GM19351 (cell line): ENCODE results near the gene TAF4.
"Not testable (repeated sequence)": the region's sequence is repeated elsewhere in the genome, so short reads cannot be mapped to it uniquely, and the experiment has no call there.

Experiments used
- ATAC-seq: cut with Tn5 transposase; IDR thresholded peaks from one replicate; pipeline ENCODE4 v1.9.1; 2021; ENCODE audit warnings: mild to moderate bottlenecking, moderate library complexity; ENCODE audit not compliant: unreplicated experiment

Gene TAF4

DNA sequence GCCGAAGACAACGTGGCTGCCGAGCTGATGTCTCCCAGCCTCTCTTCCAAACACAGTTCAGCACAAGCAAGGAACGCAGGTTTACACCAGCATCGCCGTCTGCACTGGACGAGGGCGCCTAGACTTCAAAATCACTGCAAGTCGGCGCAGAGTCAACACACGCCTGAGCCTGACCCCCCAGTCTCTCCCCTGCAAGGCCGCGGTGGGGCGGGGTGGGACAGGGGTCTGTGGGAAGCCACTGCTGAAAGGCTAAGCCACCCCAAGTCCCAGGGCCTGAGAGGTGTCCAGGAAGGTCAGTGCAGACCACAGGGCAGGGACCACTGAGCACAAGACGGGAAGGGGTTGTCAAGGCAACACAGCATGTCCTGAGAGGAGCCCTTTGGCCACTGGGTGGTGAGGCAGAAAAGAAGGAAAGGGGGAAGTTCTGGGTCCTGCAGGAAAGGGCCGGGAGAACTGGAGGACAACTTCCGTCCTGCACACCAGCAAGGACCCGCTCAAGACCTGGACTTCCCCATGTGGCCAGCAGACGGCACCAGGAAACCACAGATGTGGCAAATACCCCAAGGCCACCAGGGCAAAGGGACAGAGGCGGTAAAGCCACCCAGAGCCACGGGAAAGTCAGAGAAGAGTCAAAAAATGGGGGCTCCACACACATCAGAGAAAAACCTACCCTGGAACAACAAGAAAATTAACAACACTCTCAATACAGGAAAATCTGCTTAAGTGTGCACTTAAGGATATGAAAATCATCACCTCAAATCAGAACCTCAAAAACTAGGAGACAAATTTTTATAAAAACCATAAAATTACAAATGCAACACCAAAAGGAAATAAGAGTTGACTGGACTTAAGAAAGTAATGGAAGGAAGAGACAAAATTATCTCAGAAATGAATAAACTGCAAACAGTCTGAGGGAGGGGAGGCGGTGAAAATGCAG lies 84.8 kb downstream of the TAF4 start:
- no peak for ATAC-seq

DNA sequence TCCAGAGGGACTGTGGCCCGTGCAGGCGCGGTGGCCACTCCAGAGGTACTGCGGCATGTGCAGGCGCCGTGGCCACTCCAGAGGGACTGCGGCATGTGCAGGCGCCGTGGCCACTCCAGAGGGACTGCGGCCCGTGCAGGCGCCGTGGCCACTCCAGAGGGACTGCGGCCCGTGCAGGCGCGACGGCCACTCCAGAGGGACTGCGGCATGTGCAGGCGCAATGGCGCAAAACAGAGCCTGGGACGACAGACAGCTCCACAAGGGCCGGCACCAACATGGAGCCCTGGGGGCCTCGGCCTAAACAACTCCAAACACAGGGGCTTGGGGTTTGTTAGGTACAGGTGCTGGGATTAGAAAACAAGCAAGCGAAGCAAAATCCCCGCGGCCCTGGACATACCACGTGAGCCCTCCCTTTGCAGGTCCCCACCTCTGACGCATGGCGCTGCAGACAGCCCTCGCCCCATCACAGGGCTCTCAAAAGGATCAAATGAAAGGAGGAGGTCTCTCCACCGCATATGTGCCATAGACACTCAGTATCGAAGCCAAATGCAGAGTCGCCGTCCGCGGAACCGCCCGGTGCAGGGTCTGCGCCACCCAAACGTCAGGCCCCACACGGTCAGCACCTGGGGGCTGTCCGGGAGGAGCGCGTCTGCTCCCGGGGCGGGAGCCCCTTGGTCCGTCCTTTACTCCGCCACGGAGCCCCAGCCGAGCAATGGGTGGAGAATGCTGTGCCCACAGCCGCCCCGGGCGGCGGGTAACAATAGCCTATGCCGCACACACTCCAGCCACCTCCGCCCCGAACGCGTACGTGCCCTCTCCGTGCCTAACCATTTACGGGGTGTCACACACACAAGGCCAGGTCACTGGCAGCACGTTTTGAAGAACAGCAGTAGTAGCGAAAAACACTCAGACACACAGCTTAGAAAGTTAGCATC lies 85.7 kb downstream of the TAF4 start:
- ATAC-seq = no peak

DNA sequence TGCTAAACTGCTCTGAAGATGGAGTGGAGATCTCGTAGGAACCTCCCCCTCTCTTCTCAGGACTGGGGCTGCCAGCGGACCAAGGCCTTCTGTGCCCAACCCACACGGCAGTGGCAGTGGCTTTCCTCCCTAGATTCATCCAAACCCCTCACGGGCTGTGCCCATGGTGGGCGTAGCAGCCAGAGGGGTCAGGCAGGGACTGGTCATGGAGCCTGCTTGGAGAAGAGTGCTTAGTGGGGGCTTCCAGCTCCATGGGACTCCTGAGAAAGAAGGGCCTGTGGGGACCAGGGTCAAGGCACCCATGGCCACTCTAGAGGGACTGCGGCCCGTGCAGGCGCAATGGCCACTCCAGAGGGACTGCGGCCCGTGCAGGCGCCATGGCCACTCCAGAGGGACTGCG lies 86.6 kb downstream of the TAF4 start:
- ATAC-seq = no peak

DNA sequence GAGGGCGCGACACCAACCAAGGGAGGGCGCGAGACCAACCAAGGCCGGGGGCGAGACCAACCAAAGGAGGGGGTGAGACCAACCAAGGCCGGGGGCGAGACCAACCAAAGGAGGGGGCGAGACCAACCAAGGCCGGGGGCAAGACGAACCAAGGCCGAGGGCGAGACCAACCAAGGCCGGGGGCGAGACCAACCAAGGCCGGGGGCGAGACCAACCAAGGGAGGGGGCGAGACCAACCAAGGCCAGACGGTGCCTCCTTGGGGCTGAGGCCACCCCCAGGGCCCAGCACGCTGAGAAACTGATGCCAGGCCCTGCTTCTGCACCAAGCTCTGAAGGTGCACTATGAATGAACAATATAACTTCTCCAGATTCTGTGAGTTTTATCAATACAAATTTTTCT lies 87.2 kb downstream of the TAF4 start:
- ATAC-seq = no peak

DNA sequence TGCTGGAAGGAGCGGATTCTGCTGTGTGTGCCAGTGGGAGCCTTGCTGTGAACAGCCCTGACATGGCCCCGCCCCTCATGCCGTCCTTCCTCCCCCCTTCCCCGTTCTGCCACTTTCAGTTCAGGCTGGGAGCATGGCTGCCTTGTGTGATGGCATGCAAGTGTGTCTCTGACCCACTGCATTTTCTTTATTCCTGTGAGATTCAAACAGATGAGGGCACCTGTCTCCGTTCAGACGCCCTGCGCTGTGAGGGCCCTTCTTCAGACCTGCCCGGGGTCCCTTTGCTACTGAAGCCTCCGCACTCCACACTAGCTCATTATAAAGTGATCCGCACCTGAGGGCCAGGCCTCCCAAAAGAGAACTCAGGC lies 88.3 kb downstream of the TAF4 start:
- ATAC-seq = no peak

DNA sequence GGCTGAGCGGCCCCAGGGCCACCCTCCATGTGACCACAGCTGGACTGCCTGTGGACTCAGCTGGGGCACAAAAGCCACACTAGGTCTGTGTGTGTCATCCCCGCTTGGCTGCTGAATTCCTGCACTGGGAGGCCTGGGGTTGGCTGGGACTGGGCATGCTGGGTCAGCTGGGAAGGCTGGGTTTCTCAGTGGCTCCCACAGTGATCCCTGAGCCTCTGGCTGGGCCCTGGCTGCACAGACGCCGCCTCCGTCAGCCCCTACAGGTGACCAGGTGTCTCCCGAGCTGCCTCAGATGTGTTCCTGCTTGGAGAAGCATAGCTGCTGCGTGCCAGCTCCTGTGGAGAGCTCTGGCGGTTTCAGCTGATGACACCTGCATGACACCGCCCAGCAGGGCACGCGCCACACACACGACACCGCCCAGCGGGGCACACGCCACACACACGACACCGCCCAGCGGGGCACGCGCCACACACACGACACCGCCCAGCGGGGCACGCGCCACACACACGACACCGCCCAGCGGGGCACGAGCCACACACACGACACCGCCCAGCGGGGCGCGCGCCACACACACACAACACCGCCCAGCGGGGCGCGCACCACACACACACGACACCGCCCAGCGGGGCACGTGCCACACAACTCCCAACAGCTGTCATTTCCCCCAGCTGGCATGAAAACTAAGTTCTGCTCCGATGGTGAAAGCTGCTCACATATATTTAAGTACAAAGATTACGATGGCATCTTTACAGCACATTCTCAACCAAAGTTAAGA lies 88.8 kb downstream of the TAF4 start:
- ATAC-seq = no peak

DNA sequence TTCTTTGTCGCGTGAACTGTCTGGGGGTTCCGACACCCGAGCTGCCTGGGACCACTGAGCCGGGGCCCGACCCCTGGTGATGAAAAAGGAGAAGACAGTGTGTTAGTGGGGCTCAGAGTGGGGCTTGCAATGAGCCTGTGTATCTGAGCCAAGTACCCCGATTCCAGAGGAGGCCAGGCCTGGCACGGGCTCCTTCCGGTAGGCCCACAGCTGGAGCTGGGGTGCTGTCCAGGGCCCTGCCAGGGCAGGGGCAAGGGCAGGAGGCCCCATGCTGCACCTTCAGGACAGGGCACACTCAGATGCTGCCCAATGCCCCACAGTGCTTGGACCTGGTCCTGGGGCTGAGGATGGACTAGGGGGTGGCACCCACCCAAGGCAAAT lies 89.4 kb downstream of the TAF4 start:
- no peak for ATAC-seq

DNA sequence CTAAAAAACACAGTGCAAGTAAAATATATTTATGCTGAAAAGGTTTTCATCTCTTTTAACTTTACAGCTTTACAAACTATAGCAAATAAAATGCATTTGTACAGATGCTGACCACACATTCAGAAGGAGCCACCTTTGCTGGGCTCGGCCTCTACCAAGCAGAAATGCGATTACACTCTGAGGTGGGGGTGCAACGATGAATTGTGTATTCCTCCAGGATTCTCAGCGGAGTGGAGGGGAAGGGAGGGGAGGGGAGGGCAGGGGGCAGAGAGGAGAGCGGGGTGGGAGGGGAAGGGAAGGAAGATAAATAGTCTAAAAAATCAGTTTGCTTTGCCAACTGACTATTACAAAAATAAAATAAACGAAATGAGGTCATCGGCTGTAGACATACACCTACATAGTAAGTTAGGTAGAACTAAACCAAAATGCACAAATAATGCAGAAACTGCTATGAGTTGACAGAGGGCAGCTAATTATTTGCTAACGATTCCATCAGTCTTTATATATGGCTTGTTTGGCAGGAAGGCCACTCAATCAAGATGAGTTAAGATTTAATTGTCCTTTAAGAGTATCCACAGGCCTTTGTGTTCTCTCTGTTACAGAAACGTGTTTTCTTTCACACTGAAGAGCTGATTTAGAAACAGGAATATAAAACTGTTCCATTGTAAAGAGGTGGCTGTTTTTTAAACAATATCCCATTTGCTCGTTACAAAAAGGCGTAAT lies 90.1 kb downstream of the TAF4 start:
- no peak for ATAC-seq

DNA sequence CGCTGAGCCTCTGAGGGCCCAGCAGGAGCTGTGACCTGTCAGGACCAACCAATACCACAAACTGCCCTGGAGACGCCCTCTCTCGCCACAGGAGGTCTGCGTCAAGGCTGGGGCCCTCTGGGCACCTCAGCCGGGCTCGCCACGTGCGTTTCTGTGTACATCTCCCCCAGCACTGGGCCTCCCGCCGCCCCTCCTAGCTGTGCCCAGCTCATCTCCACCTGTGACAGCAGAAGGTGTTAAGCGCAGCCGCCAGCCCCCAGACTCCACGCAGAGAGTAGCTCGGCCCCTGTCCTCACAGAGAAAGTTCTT lies 91.4 kb downstream of the TAF4 start:
- no peak for ATAC-seq

DNA sequence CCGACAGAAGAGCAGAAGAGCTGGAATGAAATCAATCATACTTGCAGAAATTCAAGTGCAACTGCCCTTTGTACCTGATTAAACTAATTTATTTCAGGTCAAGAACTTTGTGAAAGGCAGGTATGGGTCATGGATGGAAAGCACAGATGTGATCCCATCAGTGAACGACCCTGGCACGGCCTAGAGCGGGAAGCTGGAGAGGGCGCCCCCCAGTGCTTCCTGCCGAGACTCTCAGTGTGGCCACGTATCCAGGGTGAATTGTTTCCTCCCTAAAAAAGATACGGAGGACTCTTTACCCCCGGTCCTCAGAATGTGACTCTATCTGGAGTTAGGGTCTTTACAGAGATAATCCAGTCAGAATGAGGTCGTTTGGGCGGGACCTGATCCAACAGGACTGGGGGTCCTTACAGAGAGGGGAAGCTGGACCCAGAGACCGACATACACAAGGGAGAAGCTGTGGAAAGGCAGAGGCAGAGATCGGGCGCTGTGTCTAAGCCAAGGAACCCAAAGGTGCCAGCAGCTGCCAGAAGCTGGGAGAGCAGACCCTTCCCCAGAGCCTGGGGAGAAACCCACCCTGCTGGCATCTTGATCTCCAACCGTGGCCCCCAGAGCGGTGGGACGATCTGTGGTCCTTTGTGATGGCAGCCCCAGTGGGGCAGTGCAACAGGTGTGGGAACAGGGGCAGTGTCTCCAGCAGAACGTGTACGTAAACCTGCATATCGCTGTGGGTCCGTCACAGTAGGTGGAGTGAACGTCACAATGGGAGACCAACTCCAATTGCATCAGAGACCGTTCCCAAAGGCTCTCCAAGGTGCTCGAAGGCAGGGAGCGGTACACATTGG lies 91.9 kb downstream of the TAF4 start:
- ATAC-seq = no peak

DNA sequence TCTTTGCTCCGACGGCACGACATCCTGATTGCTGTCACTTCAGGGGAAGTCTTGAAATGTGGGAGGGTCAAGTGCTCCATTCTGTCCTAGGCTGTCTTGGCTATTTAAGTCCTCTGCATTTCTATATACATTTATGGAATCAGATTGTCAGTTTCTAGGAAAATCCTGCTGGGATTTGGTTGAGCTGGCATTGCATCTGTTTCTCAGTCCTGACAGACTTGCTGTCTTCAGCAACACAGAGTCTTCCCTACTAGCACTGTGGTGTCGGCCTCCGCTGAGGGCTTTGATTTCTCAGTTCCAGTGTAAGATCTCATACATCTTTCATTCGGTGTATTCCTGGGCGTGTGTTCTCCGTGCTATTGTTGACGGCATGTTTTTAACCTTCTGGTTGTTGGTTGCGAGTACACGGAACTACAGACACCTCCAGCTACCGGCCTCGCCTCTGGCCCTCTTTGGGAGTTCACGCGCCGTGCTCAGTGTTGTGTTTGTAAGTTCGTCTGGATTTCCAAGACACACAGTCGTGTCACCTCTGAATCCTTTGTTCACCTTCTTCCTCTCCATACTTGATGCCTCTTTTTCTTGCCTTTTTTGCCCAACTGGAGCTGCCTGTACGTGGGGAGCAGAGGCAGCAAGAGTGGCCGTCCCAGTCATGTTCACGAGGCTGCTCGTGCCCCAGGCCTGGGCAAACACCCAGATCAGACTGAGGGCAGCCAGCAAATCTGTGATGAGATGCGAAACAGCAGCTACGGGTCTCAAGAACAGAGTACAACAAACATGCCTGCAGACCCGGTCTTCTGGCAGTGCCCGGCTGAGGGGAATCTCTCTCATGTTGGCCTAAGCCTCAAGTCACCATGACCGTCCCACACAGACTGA lies 92.8 kb downstream of the TAF4 start:
- ATAC-seq = no peak

DNA sequence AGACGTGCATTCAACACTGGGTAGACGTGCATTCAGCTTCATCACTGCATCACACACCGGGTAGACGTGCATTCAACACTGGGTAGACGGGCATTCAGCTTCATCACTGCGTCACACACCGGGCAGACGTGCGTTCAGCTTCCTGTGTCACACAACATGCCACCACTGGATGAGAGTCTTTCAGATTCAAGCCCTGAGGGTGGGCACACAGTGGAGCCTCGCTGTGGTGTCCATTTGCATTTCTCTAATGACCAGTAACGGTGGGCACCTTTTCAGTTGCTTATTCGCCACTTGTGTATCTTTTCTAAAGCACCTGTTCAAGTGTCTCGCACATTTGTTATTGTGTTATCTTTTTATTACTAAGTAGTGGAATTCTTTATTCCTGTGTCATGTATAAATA lies 94.1 kb downstream of the TAF4 start:
- not testable (repeated sequence) for ATAC-seq

DNA sequence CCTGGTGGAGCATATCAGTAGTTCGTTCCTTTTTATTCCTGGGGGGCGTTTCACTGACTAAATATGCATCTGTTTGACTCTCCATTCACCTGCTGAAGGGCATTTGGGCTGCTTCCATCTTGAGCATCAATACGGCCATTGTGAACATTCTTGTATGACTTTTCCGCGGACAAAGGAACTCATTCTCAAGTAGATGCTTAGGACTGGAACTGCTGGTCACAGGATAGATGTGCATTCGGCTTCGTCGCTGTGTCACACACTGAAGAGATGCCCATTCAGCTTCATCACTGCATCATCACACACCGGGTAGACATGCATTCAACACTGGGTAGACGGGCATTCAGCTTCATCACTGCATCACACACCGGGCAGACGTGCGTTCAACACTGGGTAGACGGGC lies 95.3 kb downstream of the TAF4 start:
- ATAC-seq = no peak

DNA sequence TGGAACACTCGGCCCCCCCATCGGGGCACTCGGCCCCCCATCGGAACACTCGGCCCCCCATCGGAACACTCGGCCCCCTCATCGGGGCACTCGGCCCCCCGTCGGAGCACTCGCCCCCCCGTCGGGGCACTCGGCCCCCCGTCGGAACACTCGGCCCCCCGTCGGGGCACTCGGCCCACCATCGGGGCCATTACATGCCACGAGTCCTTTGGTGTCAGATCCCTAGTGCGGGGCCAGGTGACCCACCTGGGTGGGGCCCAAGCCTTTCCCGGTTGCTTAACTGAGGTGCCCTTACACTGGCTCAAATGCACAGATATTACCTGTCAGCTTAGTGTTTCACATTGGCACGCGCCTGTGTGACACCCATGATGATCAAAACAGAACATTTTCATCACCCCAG lies 95.9 kb downstream of the TAF4 start:
- ATAC-seq = no peak

DNA sequence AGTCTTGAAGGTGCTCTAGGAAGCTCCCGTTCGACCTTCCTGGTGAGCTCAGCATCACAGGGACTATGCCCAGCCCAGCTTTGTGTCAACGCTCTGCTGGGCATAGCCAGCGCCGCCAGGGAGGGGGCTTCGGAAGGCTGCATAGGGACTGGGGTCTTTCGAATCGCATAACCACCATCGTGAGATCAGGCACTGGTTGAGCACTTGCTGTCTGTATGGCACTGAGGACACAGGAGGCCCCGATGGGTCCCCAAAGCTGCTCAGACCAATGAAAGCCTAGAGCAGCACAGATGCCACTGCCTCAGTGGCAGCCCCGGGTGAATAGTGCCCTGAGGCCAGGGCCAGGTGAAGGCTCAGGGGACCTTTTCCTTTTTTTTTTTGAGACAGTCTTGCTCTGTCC lies 96.7 kb downstream of the TAF4 start:
- no peak for ATAC-seq

DNA sequence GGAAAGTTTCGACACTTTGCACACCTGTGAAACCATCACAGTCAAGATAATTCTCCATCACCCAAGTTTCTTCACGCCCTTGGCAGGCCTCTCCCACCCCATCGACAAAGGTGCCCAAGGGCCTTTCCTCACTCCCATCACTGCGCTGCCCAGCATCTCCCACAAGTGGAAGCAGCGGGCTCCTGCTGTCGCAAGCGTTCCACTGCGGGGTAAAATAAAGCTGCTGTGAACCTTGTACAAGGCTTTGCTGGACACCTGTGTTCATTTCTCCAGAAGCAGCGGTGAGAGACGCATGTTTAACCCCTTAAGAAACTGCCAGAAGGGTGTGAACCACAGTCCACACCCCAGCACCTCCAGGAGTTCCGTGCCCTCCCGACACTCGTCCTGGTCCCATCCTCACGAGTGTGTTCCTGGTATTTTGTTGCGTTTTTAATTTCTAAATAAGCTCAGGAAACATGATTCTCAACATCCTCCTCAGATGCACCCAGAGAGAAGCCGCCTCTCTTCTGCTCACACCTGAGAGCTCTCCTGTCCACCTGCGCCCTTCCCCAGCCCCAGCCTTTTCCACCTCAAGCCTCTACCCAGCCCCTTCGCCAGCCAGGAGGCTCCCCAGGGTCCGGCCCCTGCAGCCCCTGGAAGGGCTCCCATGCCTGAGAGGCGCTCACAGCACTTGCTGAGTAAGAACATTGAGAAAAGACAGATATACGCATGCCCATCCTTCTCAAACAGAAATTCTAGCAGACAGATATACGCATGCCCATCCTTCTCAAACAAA lies 97.5 kb downstream of the TAF4 start:
- no peak for ATAC-seq

DNA sequence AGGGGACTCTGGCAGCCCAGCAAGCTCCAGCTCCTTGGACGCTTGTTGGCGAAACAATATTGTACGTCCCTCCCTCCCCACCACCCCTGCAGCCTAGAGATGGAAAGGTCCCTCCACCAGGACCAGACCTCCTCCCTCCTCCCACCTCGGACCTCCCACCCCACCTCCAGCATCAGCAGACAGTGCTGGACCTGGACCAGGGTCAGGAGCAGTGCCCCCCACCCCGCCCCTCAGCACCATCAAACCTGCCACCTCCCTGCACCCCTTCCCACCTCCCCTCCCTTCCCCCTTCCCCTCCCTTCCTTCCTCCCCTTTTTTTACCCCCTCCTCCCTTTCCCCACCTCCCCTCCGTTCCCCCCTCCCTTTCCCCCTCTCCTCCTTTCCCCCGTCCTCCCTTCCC lies 98.4 kb downstream of the TAF4 start:
- no peak for ATAC-seq
